HG03097 (cell line): Measurements from ENCODE around the gene UQCC5.
A peak's percentile ranks its signal among the peaks of the same experiment; 100 is the strongest.

Experiments
- ATAC-seq: cut with Tn5 transposase; IDR thresholded peaks from one replicate; pipeline ENCODE4 v1.9.1; 2021; ENCODE audit not compliant: unreplicated experiment, low FRiP score

The UQCC5 gene, protein sequence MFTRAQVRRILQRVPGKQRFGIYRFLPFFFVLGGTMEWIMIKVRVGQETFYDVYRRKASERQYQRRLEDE

DNA sequence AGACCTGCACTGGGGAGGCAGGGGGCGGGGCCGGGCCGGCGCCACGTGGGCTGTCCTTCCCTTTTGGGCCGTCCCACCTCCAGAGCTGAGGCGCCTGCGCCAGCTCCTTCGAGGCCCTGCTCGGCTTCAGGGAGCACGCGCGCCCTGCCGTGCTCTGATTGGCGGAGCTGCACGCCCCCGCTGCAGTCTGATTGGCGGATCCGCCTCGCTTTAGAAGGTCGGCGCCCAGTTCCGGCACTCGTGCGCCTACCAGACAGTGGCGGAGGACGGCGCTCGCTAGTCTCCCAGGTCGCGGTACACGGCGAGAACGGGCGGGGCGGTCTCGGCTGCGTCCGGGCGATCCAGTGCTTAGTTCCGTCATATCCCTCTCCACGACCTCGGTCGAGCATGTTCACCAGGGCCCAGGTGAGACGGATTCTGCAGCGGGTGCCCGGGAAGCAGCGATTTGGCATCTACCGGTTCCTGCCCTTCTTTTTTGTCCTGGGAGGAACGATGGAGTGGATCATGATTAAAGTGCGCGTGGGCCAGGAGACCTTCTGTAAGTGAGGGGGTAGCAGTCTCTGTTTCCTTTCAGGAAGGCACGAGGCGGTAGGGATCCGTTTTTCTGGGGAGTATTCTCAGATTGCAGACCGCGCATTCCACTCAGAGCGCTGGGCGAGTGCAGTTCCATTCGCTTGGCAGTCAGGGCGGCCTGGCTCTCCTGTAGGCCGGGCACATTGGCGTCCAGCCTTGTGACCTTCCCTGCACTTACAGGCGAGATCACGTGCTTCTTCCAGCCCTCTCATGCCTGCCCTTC lies at the start of gene UQCC5:
Gene UQCC5 (plus strand): TSS at position 237 of the 796 bp plus-strand sequence. CDS start 151 bp downstream, at position 388.
- peak; percentile 84 for ATAC-seq

DNA sequence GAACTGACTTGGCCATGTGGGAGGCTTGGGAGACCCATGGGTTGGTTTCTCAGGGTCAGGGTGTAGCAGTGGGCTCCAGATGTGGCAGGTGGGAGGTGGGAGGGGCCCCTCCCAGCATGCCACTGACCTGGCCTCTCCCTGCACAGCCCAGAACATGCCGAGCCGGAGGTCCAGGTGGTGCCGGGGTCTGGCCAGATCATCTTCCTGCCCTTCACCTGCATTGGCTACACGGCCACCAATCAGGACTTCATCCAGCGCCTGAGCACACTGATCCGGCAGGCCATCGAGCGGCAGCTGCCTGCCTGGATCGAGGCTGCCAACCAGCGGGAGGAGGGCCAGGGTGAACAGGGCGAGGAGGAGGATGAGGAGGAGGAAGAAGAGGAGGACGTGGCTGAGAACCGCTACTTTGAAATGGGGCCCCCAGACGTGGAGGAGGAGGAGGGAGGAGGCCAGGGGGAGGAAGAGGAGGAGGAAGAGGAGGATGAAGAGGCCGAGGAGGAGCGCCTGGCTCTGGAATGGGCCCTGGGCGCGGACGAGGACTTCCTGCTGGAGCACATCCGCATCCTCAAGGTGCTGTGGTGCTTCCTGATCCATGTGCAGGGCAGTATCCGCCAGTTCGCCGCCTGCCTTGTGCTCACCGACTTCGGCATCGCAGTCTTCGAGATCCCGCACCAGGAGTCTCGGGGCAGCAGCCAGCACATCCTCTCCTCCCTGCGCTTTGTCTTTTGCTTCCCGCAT lies 49.2 kb upstream of the UQCC5 start:
- ATAC-seq, result no peak

DNA sequence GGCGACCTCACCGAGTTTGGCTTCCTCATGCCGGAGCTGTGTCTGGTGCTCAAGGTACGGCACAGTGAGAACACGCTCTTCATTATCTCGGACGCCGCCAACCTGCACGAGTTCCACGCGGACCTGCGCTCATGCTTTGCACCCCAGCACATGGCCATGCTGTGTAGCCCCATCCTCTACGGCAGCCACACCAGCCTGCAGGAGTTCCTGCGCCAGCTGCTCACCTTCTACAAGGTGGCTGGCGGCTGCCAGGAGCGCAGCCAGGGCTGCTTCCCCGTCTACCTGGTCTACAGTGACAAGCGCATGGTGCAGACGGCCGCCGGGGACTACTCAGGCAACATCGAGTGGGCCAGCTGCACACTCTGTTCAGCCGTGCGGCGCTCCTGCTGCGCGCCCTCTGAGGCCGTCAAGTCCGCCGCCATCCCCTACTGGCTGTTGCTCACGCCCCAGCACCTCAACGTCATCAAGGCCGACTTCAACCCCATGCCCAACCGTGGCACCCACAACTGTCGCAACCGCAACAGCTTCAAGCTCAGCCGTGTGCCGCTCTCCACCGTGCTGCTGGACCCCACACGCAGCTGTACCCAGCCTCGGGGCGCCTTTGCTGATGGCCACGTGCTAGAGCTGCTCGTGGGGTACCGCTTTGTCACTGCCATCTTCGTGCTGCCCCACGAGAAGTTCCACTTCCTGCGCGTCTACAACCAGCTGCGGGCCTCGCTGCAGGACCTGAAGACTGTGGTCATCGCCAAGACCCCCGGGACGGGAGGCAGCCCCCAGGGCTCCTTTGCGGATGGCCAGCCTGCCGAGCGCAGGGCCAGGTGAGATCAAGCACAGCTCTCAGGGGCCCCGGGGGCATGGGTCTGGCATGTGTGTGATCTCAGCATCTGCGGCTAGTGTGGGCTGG lies 48.4 kb upstream of the UQCC5 start:
- ATAC-seq, result no peak

DNA sequence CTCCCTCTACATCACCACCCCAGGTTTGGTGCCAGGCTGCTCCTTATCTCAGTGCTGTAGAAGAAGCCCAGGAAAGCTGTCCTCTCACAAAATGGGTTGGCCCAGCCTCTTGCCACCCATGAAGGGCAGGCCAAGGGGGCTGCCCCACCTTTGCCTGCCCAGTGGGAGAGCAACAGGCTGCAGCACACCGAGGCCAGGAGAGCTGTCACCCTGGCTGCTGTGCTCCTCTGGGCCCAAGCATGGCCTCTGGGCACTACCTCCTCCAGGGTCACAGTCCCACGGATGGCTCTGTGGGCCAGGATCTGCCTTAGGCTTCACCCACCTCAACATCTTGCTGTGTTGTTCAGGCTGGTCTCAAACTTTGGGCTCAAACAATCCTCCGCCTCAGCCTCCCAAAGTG lies 47.7 kb upstream of the UQCC5 start:
- ATAC-seq, result no peak

DNA sequence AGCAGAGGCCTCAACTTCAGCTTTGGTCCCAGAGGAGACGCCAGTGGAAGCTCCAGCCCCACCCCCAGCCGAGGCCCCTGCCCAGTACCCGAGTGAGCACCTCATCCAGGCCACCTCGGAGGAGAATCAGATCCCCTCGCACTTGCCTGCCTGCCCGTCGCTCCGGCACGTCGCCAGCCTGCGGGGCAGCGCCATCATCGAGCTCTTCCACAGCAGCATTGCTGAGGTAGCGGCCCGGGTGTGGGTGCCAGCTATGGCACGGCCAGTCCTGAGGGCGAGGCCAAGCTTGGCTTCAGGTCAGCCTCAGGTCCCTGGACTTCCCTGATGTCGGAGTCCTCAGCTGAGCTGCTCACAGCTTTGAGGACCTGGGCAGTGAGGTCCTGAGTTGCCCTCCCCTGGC lies 47.0 kb upstream of the UQCC5 start:
- ATAC-seq, result no peak

DNA sequence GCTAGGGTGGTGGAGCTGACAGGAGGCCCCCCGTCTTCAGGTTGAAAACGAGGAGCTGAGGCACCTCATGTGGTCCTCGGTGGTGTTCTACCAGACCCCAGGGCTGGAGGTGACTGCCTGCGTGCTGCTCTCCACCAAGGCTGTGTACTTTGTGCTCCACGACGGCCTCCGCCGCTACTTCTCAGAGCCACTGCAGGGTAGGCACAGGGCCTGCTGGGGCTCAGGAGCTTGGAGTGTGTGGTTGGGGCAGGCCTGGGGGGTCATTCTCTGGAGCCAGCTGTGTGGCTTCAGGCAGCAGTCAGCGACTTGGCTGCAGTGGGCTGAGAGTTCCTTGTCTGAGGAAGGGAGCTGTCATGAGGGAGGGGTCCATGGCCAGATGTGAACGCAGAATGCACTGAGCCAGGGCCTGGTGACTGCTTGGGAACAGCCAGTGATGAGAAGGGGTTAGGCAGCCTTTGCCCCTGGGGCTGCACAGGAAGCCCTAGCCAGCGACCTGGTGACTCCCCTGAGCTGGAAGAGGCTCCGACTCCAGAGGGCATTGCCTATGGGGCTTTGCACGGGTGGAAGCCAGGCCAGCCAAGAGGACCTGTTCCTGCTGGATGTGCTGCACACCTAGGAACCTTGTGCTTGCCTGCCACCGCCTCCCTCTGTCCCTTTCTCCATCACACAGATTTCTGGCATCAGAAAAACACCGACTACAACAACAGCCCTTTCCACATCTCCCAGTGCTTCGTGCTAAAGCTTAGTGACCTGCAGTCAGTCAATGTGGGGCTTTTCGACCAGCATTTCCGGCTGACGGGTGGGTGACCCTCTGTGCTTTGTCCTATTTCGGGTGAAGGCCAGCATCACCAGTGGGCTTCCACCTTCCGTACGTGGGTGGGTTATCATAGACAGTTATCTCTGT lies 46.1 kb upstream of the UQCC5 start:
- ATAC-seq, result no peak

DNA sequence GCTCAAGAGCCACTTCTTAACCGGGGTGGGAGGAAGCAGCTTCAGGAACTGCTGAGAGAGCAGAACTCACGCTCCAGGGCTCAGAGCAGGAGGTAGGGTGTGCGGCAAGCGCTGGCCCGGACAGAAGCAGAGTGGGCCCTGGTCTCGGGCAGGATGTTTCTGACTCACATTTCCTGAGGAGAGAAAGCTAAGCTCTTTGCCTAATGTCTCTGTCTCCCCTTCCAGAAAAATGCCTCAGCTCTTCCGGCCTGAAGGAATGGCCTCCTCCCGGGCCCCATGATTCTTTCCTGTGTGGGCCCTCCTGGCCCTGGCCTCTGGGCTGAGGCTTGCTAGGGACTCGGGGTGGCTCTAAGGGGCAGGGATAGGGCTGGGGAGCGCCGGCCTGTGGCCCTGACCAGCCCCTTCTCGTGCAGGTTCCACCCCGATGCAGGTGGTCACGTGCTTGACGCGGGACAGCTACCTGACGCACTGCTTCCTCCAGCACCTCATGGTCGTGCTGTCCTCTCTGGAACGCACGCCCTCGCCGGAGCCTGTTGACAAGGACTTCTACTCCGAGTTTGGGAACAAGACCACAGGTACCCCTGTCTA lies 45.4 kb upstream of the UQCC5 start:
- no peak for ATAC-seq

DNA sequence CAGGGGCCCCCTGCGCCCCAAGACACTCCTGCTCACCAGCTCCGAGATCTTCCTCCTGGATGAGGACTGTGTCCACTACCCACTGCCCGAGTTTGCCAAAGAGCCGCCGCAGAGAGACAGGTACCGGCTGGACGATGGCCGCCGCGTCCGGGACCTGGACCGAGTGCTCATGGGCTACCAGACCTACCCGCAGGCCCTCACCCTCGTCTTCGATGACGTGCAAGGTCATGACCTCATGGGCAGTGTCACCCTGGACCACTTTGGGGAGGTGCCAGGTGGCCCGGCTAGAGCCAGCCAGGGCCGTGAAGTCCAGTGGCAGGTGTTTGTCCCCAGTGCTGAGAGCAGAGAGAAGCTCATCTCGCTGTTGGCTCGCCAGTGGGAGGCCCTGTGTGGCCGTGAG lies 44.3 kb upstream of the UQCC5 start:
- no peak for ATAC-seq

DNA sequence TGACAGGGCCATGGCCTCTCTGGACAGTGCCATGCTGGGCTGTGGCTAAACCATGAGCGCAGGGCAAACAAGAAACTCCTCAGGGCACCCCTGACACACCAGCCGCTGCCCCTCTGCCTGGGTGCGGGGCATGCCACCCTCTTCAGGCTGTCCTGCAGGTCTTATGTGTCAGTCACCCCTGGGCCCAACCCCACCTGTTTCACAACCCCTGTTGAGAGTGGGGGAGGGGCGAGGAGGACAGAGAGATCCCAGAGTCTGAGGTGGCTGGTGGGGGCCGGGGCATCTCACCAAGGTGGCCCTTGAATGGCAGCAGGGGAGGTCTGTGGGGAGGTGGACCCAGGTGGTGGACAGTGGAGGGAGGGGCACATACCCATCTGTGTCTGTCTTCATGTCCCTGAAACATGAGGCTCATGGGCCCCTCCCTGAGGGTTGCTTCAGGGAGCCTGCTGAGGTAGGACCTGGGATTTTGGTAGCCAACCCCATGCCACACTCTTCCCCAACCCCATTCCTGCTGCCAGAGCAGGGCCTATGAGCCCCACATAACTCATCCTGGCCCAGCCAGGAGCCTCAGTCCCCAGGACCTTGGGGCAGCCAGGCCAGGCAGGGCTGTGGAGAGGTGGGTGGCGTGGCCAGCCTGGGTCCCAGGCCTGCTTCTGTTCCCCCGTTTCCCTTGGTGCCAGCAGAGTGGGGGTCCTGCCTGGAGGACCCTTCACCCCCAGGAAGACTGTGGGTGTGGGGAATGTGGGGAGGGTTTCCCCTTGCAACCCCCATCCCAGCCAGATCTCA lies 43.0 kb upstream of the UQCC5 start:
- ATAC-seq, result no peak

DNA sequence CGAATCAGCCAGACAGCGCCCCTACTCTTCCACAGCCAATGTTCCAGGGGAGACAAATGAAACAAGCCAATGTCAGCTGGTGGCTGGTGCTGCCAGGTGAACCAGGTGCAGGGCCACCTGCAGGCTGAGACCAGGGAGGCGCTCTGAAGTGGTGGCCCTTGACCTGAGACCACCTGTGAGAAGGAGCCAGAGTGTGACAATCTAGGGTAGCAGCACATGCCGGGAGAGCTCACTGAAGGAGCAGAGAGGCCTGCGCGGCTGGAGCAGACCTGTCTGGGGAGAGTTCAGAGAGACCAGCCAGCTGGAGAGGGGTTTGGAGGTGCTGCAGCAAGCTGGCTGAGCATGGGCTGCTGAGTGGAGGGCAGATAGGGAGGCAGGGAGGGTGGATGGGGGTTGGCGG lies 42.0 kb upstream of the UQCC5 start:
- ATAC-seq, result no peak

DNA sequence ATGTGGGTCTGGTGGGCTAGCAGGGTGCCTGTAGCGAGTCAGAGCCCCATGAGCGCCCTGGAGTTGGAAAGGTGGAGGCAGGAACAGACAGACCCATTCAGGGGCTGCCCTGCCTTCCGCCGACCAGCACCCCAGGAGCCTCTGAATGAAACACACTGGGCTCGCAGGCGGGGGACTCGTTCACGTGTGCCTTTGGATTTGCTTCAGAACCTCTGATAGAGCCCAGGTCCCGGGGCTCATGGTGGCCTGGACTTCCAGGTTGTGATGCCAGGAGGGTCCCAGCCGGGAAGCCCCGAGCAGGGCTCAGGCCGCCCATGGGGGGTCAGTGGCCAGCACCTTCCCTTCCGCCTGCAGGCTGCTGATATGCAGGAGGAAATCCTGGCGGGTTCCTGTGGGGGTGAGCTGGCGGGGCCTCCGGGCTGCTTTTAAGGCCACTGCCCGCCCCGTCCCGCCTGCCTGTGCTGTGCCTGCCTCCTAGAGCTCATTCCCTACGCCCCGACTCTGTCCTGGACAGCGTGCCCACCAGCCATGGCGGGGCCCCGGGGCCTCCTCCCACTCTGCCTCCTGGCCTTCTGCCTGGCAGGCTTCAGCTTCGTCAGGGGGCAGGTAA lies 41.4 kb upstream of the UQCC5 start, which contains the start of gene STAB1:
Gene STAB1 (plus strand): TSS at position 453 of the 610 bp plus-strand sequence. CDS start 76 bp downstream, at position 529.
- no peak for ATAC-seq

DNA sequence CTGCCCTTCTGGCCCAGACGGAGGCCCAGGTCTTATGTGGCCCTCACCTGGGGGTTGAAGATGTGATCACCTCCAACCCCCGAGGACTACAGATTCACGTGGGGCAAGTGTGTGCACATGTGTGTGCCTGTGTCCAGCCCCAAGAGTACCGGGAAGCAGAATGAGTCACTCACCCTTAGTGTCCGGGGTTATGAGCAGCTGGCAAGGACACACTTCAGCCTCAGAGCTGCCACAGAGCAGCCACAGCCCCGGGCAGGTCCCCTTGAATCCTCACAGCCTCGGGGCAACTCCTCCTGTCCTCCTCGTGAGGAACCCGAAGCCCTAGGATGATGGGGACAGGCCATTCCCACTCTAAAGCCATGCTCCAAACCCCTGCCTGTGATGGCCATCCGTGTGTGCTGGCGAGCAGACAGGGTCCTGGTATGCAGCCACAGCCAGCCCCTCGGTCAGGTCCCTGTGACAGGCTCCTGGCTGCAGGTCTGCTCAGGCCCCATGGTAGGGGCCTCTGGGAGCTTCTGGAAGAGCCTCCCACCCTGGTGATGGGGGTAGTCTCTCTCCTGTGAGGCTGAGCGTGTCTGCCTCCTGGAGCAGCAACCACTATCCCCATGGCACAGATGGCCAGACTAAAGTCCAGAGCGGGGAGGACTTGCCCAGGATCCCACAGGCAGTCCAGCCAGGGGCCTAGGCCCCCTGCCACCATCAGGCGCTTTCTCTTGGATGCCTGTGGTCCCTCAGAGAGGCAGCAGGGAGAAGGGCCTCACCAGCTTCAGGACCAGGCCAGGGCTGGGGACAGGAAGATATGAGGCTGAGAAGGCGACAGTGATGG lies 40.4 kb upstream of the UQCC5 start:
- no peak for ATAC-seq

DNA sequence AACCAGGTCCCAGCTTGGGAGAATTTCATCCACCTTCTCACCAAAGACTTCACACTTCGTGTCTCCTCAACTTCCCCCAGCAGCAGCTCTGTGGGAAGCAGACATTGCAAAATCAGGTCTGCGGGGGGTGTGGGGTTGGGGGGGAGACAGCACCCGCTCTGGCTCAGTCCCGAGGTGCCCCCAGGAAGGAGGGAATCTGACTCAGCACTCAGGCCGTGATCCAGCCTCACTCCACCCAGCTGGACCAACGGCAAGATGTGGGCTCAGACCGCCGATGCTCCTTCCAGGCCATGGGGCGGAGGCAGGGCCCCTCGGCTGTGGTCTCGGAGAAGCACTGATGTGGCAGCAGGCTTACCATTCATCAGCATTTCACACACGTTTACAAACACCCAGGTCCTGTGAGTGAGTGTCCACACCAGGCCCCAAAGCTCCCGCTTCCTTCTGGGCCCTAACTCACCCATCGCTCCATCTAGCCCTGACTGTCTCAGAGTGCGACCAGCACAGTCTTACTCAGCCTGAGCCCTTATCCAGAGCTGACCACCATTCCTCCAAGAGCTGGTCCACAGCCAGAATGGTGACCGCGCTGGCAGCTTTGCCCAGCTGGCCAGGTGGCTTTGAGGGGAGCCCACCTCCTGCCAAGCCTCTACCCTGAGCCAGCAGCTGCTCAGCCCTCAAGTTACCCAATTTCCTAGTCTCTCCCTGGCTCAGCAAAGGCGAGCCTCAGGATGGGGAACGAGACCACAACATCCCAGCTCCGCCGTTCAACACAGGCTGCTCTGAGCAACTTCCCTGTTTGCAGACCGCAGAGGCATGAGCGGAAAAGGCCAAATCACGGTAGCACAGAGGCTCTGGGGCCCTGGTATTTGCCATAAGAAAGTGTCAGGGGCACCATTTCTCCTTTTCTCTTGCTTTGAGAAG lies 38.0 kb upstream of the UQCC5 start:
- ATAC-seq, result no peak

DNA sequence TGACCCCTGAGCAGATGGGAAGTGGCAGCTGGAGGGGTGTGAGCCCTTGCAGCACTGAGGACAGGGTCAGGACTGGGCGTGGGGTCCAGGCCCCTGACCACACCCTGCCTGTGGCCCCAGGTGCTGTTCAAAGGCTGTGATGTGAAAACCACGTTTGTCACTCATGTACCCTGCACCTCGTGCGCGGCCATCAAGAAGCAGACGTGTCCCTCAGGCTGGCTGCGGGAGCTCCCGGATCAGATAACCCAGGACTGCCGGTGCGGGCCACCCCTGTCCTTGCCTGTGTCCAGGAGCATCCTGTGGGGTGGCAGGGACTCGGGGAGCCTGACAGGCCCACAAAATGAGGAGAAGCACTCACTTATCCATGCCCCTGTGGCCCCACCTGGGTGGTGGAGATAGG lies 35.4 kb upstream of the UQCC5 start:
- no peak for ATAC-seq

DNA sequence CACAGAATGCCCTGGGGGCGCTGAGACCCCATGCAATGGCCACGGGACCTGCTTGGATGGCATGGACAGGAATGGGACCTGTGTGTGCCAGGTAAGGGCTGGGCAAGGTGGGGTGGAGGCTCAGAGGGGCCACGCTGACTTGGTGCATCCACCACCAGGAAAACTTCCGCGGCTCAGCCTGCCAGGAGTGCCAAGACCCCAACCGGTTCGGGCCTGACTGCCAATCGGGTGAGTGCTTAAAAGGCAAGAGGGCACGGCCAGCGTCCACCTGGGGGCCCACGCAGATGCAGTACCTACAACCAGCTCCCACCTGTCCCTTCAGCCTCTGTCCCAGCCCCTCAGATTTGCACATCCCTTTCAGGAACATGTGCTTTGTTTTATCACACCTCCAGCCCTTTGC lies 34.4 kb upstream of the UQCC5 start:
- ATAC-seq, result no peak

DNA sequence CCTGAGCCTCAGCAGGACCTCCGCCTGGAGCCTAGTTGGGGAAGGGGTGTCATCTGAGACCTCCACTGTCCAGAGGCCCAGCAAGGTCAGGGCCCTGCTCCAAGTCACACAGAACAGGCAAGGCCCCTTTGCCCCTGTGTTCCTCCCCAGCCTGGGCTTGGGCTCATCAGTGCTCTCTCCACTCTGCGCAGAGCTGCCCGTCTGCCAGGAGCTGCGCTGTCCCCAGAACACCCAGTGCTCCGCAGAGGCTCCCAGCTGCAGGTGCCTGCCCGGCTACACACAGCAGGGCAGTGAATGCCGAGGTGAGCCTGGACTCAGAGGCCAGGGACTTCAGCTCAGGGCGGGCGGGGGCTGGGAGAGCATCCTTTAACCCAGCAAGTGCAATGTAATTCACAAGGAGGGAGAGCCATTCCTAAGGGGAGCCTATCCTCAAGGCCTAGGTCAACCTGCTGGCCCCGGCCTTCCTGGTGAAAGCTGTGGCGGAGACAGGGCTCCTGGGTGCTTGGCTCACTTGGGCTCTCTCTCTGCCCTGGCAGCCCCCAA lies 33.5 kb upstream of the UQCC5 start:
- ATAC-seq, result no peak
